Measurements from ENCODE around the gene OSBP. TPM values are rescaled to one million over a fixed set of nuclear protein-coding genes. Genes with fewer than 3 reads are reported as not detected.
A peak's percentile ranks its signal among the peaks of the same experiment; 100 is the strongest.

The OSBP gene
- total and polyA plus RNA-seq, 2 donors (not counting 1 experiment from before 2014, with no cell fraction given), result 12.6 to 40.2 TPM

DNA sequence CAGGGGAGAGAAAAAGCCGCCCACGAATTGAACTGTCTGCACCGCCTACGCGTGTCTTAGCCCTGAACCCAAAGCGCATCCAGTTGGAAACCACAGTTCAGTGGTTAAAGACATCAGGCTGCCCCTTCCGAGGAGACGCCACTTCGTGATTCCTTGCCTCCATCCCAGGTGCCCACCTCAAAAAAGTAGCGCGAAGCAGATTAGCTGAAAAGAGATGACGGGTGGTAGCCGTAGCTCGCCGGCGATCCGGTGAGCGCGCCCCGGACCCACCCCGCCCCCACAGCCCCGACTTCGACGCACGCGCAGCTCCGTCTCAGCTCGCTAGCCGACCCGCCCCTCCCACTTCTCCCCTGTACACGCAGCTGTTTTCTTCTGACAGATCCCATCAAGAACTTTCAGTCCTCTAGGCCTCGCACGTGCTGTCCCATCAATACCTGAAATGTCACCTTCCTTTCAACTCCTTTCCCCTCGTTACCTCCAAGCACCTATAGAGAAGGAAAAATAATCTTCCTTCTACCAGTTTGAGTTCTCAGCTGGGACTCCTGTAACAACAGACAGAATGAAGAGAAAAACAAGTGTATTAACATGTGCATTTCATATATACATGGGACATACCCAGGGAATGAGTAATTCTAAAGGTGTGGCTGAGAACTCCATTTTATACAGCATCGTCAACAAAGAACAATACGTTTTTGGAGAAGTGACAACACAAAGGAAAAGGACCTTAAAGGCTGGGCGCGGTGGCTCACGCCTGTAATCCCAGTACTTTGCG, 54.7 kb downstream of the OSBP start:
- Histone ChIP-seq H3K36me3 (replicated peaks in 1 of 2; ENCODE audit: control extremely low read depth in 1 of 2, control insufficient read depth in 1 of 2, extremely low read depth in 1 of 2, insufficient read depth in 2 of 2, low read length in 1 of 2) (no peaks in the 10 kb centered on the region), H3K27me3 (replicated peaks in 1 of 4; ENCODE audit: control extremely low read depth in 1 of 4, control insufficient read depth in 3 of 4, insufficient read depth in 4 of 4, low read length in 3 of 4) (peaks cover 0 to 3% (median 1%) of the 10 kb centered on the region in 4 experiments), H3K9me3 (ENCODE audit: control extremely low read depth in 1 of 3, control insufficient read depth in 2 of 3, insufficient read depth in 1 of 3, low read length in 2 of 3) (peaks cover 0 to 1% (median 0%) of the 10 kb centered on the region in 3 donors), H3K4me3 (ENCODE audit: control extremely low read depth in 1 of 5, extremely low read depth in 1 of 5, insufficient read depth in 1 of 5, low read depth in 2 of 5, low read length in 4 of 5) (peak overlapping the region; percentile 84 to 98 (median 92)), H3K27ac (ENCODE audit: low read length in 2 of 2) (peak overlapping the region; percentile 72 to 84), H3K4me1 (ENCODE audit: control insufficient read depth in 2 of 2, insufficient read depth in 2 of 2, low read length in 2 of 2) (peaks cover 22 to 48% of the 10 kb centered on the region in 2 donors), H3K4me2 (replicated peaks; ENCODE audit: low read depth, low read length, poor library complexity, severe bottlenecking) (peak overlapping the region; percentile 85), H3K9ac (ENCODE audit: low read length) (peak overlapping the region; percentile 75), H3K79me2 (ENCODE audit: control insufficient read depth, insufficient read depth, low read length) (no peaks in the 10 kb centered on the region), H4K20me1 (ENCODE audit: control insufficient read depth, insufficient read depth, low read length, poor library complexity, severe bottlenecking) (no peaks in the 10 kb centered on the region), H2AFZ (ENCODE audit: insufficient read depth, low read depth, low read length, poor library complexity, severe bottlenecking) (peak overlapping the region; percentile 82)
- H3K4me1 Mint-ChIP-seq, result peaks cover 44% of the 10 kb centered on the region
- ATAC-seq (ENCODE audit: low read depth), result peak; percentile 79
- POLR2A ChIA-PET, result interaction anchor here (0.6 to 1.5 kb wide), 6 partner anchors 11 to 1510 kb away, joined by 3 to 8 read pairs (median 3); partner anchors contain the start of genes OSBP and PATL1
- no peaks in the 10 kb centered on the region for H3K27me3 Mint-ChIP-seq
- DNase-seq, result peak; percentile 92
- H3K27ac Mint-ChIP-seq, result peak overlapping the region; percentile 98
- no peak for TF ChIP-seq EZH2 (IDR thresholded peaks at IDR 0.05; ENCODE audit: borderline replicate concordance, insufficient read depth, low read depth, low read length, poor library complexity, severe bottlenecking)
- TF ChIP-seq, protein P1, sequence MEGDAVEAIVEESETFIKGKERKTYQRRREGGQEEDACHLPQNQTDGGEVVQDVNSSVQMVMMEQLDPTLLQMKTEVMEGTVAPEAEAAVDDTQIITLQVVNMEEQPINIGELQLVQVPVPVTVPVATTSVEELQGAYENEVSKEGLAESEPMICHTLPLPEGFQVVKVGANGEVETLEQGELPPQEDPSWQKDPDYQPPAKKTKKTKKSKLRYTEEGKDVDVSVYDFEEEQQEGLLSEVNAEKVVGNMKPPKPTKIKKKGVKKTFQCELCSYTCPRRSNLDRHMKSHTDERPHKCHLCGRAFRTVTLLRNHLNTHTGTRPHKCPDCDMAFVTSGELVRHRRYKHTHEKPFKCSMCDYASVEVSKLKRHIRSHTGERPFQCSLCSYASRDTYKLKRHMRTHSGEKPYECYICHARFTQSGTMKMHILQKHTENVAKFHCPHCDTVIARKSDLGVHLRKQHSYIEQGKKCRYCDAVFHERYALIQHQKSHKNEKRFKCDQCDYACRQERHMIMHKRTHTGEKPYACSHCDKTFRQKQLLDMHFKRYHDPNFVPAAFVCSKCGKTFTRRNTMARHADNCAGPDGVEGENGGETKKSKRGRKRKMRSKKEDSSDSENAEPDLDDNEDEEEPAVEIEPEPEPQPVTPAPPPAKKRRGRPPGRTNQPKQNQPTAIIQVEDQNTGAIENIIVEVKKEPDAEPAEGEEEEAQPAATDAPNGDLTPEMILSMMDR (IDR thresholded peaks at IDR 0.05), result no peak
- H3K9me3 Mint-ChIP-seq (ENCODE audit: insufficient read depth), result no peaks in the 10 kb centered on the region
- CTCF ChIA-PET, result interaction anchor here (1.2 to 5.4 kb wide), 3 partner anchors 10 to 108 kb away, joined by 4 to 22 read pairs (median 18); partner anchors contain the start of gene PATL1
- intact Hi-C loops (cut with micrococcal nuclease), result loop anchor here (1.0 to 10.0 kb wide), 4 partner anchors 11 to 986 kb away; partner anchors contain the start of genes LPXN, PATL1 and ZFP91
- peak overlapping the region; percentile 95 for H3K4me3 Mint-ChIP-seq
- 9% methylated on average over 34 of the region's 40 CpGs for WGBS (ENCODE audit: insufficient coverage)

Measured in B cell (primary cell).